MG63 (cell line): ENCODE measurements around the gene ARHGDIB. TPM values are rescaled to one million over a fixed set of nuclear protein-coding genes. Genes with fewer than 3 reads are reported as not detected.

Source experiments
- DNase-seq: peaks from one replicate; pipeline ENCODE4 v3.0.0-alpha.2; 2020
- H3K27me3 ChIP-seq: fragments of 250-450 bp; sonication (Bioruptor Pico); 2 replicates; pipeline ENCODE4 v1.5.1; 2020; ENCODE audit warnings: mild to moderate bottlenecking, moderate library complexity
- H3K36me3 ChIP-seq: fragments of 250-450 bp; sonication (Bioruptor Pico); 2 replicates; pipeline ENCODE4 v1.5.1; 2020; ENCODE audit warnings: mild to moderate bottlenecking, moderate library complexity
- H3K4me3 ChIP-seq: fragments of 250-450 bp; sonication (Bioruptor Pico); 2 replicates; pipeline ENCODE4 v1.5.1; 2020; ENCODE audit warnings: mild to moderate bottlenecking, moderate library complexity
- H3K9me3 ChIP-seq: fragments of 250-450 bp; sonication (Bioruptor Pico); 2 replicates; pipeline ENCODE4 v1.5.1; 2020; ENCODE audit warnings: mild to moderate bottlenecking, moderate library complexity
- total RNA-seq: library from RNA; depleted of rRNA; stranded (reverse); fragments of >200 nt; shearing (Covaris generic); gene quantifications from 2 replicates; pipeline ENCODE4 v1.2.3, GENCODE V29; 2014; ENCODE audit warnings: low replicate concordance

Gene ARHGDIB
- total RNA-seq, 1 experiment from 2014 or later = 4.3 TPM

DNA sequence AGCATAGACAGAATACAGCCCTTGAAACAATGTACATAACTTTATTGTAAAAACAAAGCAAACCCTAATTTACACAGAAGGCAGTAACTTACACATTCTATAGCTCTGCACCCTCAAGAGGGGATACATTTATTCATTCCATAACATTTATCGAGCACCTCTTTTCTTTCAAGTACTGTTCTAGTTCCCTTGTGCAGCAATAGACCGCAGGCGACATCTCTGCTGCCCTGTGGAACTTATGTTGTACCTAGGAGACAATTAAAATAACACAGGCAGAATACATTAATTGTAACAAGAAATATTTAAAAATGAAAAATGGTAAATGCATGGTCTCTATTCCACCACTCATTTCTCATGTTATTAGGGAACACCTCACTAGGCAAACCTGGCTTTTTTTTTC is 1.4 kb upstream of the ARHGDIB start:
- Histone ChIP-seq H3K4me3 (no peak overlapping the region), H3K27me3 (no peaks in the 10 kb centered on the region), H3K36me3 (no peaks in the 10 kb centered on the region), H3K9me3 (no peaks in the 10 kb centered on the region)
- DNase-seq = no peak

DNA sequence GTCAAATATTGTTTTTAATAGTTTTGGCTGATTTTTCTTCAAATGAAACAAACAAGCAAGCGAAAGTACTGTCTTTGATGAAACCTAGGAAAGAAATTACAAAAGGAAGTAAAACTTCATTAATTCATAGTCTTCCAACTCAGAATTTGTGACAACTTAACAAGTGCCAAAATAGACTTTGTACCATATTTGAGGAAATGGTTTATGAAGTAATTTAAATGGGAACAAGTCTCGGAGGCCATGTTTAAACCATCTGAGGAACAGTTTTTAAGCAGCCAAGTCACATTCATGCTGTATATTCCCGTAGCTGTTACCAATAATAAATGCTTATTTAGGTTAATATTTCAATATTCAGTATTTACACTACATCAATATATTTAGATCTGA is 745 bp upstream of the ARHGDIB start:
- DNase-seq = no peak
- H3K9me3 ChIP-seq = no peaks in the 10 kb centered on the region
- H3K27me3 ChIP-seq = no peaks in the 10 kb centered on the region
- no peaks in the 10 kb centered on the region for H3K36me3 ChIP-seq
- H3K4me3 ChIP-seq = no peak overlapping the region

DNA sequence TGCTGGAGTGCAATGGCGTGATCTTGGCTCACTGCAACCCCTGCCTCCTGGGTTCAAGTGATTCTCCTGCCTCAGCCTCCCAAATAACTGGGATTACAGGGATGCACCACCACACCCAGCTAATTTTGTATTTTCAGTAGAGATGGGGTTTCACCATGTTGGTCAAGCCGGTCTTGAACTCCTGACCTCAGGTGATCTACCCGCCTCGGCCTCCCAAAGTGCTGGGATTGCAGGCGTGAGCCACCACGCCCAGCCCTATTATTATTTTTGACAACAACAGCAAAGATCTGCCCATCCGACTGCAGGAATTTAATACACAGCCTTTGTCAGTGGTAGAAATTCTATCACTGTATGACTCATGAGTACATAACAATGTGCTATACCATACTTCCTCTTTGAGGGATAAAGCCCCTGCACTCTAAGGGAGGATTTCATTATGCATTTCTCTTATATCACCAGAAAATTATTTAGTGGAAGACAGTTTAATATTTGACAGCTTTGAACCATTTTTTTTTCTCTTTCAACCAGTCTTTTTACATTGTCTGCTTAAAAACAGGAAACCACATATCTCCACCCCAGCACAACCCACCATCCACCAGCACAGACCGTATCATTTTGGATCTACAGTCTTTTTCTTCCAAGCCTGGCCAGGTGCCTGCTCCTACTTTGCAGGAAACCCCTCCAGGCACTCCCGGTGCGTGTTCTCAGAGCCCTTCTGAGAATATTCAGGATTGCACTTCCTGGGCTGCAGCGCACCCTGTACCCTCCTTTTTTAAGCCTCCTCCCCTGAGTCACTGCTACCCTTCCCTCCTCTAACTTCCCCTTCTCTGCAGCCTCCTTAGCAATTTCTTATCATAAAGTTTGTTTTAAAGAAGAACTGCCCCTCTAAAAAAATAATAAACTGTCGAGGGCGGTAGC is 594 bp downstream of the ARHGDIB start:
- no peaks in the 10 kb centered on the region for H3K27me3 ChIP-seq
- no peak overlapping the region for H3K4me3 ChIP-seq
- peak; percentile 7 for DNase-seq
- no peaks in the 10 kb centered on the region for H3K36me3 ChIP-seq
- no peaks in the 10 kb centered on the region for H3K9me3 ChIP-seq

DNA sequence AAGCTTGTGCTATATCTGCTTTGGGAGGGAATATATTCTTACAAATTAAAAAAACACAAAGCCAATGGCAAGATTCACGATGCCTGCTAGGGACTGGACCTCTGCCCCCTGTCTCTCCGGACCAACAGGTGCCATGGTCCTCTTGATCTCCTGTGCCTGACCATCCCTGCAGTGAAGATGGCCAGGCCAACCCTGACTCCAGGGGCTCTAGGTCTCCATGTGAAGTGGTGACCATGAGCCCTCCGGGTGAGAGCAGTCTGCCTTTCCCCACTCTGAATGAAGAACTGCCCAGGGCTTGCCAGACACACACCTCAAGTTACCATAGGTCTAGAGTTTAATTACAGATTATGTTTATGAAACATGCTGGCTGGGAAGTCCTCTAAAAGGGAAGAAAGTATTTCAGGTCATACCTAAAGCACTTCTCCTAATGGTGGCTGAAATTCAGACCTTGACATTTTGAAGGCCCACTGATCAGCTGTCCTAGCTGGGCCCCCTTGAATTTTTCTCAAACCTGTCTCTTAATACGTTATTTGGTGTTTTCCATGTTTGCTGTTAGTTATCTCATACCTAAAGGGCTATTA is 1.4 kb downstream of the ARHGDIB start:
- DNase-seq = no peak
- Histone ChIP-seq H3K9me3 (no peaks in the 10 kb centered on the region), H3K4me3 (no peak overlapping the region), H3K36me3 (no peaks in the 10 kb centered on the region), H3K27me3 (no peaks in the 10 kb centered on the region)

DNA sequence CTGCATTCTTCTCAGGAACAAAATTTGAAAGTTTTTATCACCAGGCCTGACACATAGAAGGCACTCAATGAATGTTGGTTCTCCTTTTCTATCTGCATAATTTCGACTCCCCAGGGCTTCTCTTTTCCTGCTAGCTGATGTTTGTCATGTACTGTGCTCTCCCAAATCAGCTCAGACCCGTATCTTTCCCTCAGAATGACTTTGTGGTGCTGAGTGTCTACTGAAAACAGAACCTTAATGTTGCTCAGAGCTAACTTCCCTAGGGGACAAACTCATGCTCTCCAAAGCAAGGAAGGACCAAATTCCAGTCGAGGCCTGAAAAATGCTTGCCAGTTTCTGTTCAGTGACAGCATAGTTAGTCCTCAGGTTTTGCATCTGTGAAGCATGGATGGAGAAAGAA is 1.9 kb downstream of the ARHGDIB start:
- no peaks in the 10 kb centered on the region for H3K36me3 ChIP-seq
- DNase-seq = no peak
- H3K4me3 ChIP-seq = no peak overlapping the region
- H3K27me3 ChIP-seq = no peaks in the 10 kb centered on the region
- no peaks in the 10 kb centered on the region for H3K9me3 ChIP-seq

DNA sequence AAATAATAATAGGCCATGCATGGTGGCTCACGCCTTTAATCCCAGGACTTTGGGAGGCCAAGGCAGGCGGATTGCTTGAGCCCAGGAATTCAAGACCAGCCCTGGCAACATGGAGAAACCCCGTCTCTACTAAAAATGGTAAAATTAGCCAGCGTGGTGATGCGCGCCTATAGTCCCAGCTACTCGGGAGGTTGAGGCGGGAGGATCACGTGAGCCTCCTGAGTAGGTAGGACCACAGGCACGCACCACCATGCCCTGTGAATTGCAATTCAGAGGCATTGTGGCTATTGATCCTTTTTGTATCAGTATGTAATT is 2.3 kb downstream of the ARHGDIB start:
- no peak for DNase-seq
- Histone ChIP-seq H3K4me3 (no peak overlapping the region), H3K9me3 (no peaks in the 10 kb centered on the region), H3K27me3 (no peaks in the 10 kb centered on the region), H3K36me3 (no peaks in the 10 kb centered on the region)

DNA sequence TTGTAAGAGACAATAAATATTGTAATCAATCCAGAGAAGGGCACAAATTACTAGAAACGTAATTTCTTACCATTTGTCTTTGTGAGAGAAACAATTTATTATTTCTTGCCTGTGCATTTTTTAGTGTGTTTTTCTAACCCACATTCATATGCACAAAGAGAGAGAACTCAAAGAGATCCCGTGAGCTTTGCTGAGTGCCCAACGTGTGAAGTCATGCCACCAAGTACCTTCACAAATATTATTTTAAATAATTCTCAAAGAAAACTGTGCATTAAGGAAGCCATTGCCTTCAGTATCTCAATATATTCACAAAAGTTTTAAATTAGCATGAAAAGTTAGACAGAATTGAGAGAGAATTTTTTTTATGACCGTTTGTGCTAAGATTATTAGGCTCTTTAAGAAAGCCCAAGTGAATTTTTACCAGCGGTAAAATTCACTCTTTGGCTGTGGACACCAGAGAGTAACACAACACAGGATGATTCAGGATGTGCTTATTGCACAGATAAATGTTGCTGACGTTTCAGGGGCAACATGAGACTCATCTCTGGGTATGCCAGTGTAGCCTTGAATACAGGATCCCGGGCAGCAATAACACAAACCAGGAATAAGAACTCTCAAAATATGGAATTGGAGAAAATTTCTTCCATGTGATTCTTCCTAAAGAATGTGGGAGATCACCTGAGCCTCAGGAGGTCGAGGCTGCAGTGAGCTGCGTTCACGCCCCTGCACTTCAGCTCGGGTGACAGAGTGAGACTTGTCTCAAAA is 2.9 kb downstream of the ARHGDIB start:
- H3K4me3 ChIP-seq = no peak overlapping the region
- no peaks in the 10 kb centered on the region for H3K9me3 ChIP-seq
- no peaks in the 10 kb centered on the region for H3K27me3 ChIP-seq
- DNase-seq = no peak
- no peaks in the 10 kb centered on the region for H3K36me3 ChIP-seq

DNA sequence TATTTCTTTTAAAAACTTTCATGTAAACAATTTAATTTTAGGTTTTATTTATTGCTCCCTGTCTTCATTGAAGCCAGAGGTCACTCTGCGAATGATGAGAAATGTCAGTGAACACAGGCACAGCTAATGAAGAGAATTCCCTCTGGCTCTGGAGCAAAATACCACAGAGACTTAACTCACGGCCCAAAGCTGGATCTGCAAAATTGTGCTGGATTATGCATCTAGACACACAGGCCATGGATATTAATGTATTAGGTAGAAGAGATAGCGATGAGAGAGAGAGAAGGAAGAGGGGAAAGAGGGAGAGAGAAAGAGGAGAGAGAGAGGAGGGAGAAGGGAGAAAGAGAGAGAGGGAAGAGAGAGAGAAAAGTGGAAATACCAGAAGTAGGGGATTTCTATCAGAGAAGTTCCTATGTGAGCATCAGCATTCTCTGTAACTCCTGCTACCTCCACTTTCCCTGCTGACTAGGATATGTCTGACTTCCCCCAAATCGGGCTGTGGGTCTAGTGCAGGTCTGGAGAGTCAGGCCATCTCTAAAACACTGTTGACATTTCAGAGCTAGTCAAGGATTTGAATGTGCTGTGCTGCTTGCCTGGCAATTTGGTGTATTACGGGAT is 3.7 kb downstream of the ARHGDIB start:
- no peaks in the 10 kb centered on the region for H3K27me3 ChIP-seq
- H3K36me3 ChIP-seq = no peaks in the 10 kb centered on the region
- DNase-seq = no peak
- no peak overlapping the region for H3K4me3 ChIP-seq
- no peaks in the 10 kb centered on the region for H3K9me3 ChIP-seq

DNA sequence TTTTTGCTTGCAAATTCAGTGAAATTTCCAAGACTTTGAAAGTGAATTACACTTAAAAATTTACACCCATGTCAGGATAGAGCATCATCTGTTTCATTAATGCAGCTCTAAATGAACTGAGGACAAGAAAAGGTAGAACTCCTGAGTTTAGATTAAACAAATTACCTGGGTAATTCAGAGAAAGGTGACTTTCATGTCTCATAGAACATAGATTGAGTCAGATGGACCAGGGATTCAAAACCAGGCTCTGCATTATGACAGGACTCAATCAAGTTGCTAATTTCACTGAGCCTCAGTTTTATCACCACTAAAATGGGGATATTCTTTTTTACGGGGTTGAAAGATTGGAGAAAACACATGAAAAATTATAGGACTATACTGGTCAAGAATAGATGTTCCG is 4.5 kb downstream of the ARHGDIB start:
- no peak overlapping the region for H3K4me3 ChIP-seq
- no peak for DNase-seq
- H3K9me3 ChIP-seq = no peaks in the 10 kb centered on the region
- H3K36me3 ChIP-seq = no peaks in the 10 kb centered on the region
- no peaks in the 10 kb centered on the region for H3K27me3 ChIP-seq

DNA sequence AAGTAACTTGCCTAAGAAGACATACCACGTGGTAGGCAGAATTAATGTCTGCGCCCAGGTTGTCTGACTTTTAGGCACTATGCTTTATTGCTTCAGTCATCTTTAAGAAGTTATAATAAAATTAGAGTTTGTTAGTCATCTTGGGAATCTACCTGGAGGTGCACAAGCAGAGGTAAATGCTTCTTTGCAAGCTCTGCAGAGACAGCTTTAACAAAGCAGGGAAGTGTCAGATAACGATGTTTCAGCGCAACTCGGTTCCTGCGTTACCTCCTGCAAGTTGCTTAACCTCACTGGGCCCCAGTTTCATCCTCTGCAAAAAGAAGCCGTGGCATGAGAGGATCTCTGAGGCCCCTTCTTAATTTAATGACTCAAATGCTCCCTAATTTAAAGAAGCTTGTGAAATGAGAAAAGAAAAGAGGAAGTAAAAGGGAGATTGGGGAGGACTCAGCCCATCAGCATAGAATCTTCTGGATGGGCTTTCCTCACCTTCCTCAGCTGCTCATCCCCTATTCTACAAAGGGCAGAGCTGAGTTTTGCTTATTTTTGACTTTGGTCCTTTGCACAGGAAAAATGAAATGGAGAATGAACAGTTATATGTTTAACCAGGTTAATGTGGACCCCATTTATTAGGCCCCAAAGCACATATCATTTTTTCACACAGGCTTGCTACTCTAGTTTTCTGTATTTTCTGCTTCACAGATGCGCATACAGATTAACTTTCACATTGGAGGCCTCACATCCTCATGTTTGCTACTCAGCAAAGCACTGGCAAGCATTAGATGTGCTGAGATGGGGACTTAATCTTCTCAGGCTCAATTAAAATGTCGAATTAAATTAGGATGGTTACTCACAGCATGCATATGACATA is 5.1 kb downstream of the ARHGDIB start:
- Histone ChIP-seq H3K36me3 (no peaks in the 10 kb centered on the region), H3K27me3 (no peaks in the 10 kb centered on the region), H3K4me3 (no peak overlapping the region), H3K9me3 (no peaks in the 10 kb centered on the region)
- no peak for DNase-seq

DNA sequence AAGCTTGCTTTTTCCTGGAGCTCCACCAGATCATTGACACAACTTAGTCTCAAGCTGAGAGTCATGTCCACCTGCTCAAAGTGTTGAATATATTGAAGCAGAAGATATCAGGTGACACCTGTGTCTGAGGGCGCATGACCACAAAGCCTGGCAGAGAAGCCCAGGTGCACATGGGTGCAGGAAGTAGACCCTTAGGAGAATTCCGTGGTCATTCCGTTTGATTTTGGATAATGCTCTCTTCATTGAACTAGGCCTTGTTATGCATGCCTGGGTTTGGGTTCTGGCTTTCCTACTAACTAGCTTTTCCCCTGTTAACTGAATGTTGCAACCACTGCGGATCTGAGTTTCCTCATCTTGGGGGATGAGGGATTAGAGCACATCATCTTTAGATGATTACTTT is 7.1 kb downstream of the ARHGDIB start:
- no peak for DNase-seq
- Histone ChIP-seq H3K4me3 (no peak overlapping the region), H3K27me3 (no peaks in the 10 kb centered on the region), H3K9me3 (no peaks in the 10 kb centered on the region), H3K36me3 (no peaks in the 10 kb centered on the region)

DNA sequence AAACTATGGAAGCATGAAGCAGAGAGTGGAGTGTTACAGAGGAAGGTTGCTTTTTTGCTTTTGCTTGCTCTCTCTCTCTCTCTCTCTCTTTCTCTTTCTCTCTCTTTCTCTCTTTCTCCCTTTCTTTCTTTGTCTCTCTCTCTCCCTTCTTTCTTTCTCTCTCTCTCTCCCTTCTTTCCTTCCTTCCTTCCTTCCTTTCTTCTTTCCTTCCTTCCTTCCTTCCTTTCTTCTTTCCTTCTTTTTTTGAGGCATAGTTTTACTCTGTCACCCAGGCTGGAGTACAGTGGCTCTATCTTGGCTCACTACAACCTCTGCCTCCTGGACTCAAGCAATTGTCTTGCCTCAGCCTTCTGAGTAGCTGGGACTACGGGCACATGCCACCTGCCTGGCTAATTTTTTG is 7.6 kb downstream of the ARHGDIB start:
- no peaks in the 10 kb centered on the region for H3K36me3 ChIP-seq
- H3K27me3 ChIP-seq = no peaks in the 10 kb centered on the region
- DNase-seq = no peak
- no peak overlapping the region for H3K4me3 ChIP-seq
- no peaks in the 10 kb centered on the region for H3K9me3 ChIP-seq

DNA sequence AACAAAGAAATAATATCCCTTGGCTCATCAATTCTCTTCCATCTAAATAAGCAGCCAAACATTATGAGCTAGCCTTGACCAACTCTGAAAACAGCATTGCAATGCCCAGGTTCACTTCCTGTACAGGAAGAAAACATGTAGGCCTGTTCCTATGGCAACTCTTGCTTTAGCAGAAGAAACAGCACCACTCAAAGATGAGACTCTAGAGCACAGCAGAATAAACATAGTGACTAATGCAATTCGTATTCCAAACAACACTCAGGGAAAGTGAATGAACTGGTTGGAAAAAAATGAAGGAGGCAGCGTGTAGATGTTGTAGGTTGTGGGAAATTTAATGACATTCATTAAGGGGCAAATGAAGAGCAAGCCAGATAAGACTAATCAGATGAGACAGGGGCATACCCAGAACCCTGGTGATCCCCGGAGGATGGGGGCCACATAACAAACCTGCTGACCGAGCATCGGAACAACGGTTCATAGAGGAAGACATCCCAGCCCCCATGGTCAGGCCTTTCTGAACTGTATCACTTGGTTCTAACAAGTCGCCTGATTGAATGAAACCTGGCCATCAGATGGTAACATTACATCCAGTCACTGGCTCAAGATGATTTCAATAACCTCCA is 9.0 kb downstream of the ARHGDIB start:
- H3K9me3 ChIP-seq = no peaks in the 10 kb centered on the region
- H3K27me3 ChIP-seq = no peaks in the 10 kb centered on the region
- no peak overlapping the region for H3K4me3 ChIP-seq
- peak; percentile 57 for DNase-seq
- no peaks in the 10 kb centered on the region for H3K36me3 ChIP-seq

DNA sequence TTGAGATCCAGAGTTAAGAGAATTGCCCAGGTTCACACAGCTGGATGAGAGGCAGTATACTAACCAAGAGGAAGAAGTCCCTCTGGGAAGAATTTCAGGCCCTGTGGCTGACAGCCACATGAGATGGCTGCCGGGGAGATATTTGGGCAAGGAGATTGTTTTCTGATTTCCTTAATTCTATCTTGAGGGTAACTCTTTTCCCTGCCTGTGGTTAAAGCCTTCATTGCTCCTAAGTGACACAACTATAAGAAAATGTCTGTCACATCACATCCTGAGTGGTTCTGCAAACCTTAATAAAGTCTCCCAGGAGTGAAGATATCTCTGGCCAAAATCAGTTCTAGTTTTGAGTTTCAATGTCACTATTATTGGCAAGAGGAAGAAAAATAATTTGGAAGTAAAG is 9.6 kb downstream of the ARHGDIB start:
- no peak for DNase-seq

DNA sequence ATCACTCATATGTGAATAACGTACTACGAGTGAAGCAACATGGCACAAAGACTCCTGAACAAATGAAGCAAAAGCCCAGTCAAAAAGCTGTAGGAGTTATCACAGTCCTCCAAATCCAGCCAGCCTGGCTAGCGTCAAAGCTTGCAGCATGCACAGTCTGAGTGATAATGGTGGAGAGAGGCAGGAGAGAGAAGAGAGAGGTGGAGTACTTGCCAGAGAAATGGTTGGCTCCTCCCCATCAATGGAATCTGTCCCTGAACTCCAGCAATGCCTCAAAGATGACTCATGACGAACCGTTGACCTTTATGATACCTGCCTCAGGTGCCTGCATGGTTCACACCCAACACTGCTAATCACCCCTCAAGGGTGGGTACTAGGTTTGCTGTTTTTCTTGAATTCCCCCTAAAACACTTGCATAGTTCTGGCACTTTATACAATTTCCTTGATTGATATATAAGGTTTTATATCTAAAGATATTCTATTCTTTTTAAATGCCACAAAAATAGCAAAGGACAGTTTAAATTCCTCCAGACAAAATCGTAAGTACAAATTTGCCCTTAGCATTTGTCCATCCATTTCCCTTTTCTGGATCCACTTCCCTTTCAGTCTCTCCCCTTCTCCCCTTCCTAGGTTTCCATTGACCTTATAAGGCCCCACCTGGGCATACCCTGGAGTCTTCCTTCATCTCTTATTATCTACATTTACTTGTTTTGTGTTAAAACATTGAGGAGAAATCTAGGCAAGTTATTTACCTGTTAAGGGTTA is 10.2 kb downstream of the ARHGDIB start:
- Histone ChIP-seq H3K4me3 (no peak overlapping the region), H3K36me3 (no peaks in the 10 kb centered on the region), H3K27me3 (no peaks in the 10 kb centered on the region), H3K9me3 (no peaks in the 10 kb centered on the region)
- no peak for DNase-seq

More for the DNA sequence above, 9.6 kb downstream of the ARHGDIB start:
- H3K4me3 ChIP-seq = no peak overlapping the region
- no peaks in the 10 kb centered on the region for H3K9me3 ChIP-seq
- no peaks in the 10 kb centered on the region for H3K36me3 ChIP-seq
- H3K27me3 ChIP-seq = no peaks in the 10 kb centered on the region
